B cell (primary cell): ENCODE results near the gene SLCO2B1. TPM values are rescaled to one million over a fixed set of nuclear protein-coding genes. Genes with fewer than 3 reads are reported as not detected.

ENCODE experiments used
- ATAC-seq: fragments of 200-7000 bp; cut with Tn5 transposase; one replicate; pipeline ENCODE4 v1.10.0; 2021; ENCODE audit warnings: low read depth, mild to moderate bottlenecking, moderate number of reproducible peaks, moderate library complexity
- CTCF ChIA-PET: fragments of 350-600 bp; sonication (Branson Sonifier 250); formaldehyde crosslinking; loops from one replicate; lab custom pipeline; 2021; ENCODE audit warnings: antibody characterized with exemption, inconsistent platforms; lab: Charles Lee
- POLR2A ChIA-PET: fragments of 350-600 bp; sonication (Branson Sonifier 250); formaldehyde crosslinking; loops from one replicate; lab custom pipeline; 2021; ENCODE audit warnings: antibody characterized with exemption; lab: Charles Lee
- DNase-seq: peaks from one replicate; pipeline ENCODE4 v3.0.0; 2013
- H2AFZ ChIP-seq: 2 replicates; pipeline ENCODE4 v1.6.1; 2012; ENCODE audit warnings: mild to moderate bottlenecking, low read depth, low read length; ENCODE audit not compliant: insufficient read depth, poor library complexity, severe bottlenecking
- H3K27ac ChIP-seq, 2 donors: 1 replicate in 1 of 2; 2 replicates in 1 of 2; pipeline ENCODE4 v1.5.1; 2012 to 2013; ENCODE audit warnings: low read length in 2 of 2, mild to moderate bottlenecking in 2 of 2, moderate library complexity in 1 of 2
- H3K27me3 ChIP-seq, 4 experiments: fragments of 200-600 bp in 1 of 4; sonication (generic) in 1 of 4; replicated peaks in 1 of 4; 1 replicate in 2 of 4; 2 replicates in 2 of 4; pipeline versions ENCODE4 v1.6.1 to v1.7.0; 2013 to 2016; ENCODE audit warnings: low read length in 3 of 4, mild to moderate bottlenecking in 2 of 4, mixed read lengths in 1 of 4, moderate library complexity in 1 of 4; ENCODE audit not compliant: insufficient read depth in 4 of 4, control insufficient read depth in 3 of 4; ENCODE audit errors: control extremely low read depth in 1 of 4
- H3K36me3 ChIP-seq, 2 experiments: replicated peaks in 1 of 2; 1 replicate in 1 of 2; 2 replicates in 1 of 2; pipeline versions ENCODE4 v1.6.1 to v1.7.1; 2013; ENCODE audit warnings: low read length in 1 of 2; ENCODE audit not compliant: insufficient read depth in 2 of 2, control insufficient read depth in 1 of 2; ENCODE audit errors: control extremely low read depth in 1 of 2, extremely low read depth in 1 of 2
- H3K4me1 ChIP-seq, 2 donors: fragments of 200-600 bp in 1 of 2; sonication (generic) in 1 of 2; 1 replicate in 1 of 2; 2 replicates in 1 of 2; pipeline versions ENCODE4 v1.5.1 to v1.6.1; 2013 to 2017; ENCODE audit warnings: low read length in 2 of 2; ENCODE audit not compliant: control insufficient read depth in 2 of 2, insufficient read depth in 2 of 2
- H3K4me2 ChIP-seq: replicated peaks from 2 replicates; pipeline ENCODE3; 2012; ENCODE audit warnings: mild to moderate bottlenecking, low read depth, low read length; ENCODE audit not compliant: poor library complexity, severe bottlenecking
- H3K4me3 ChIP-seq, 5 experiments: fragments of 200-600 bp in 1 of 5; sonication (generic) in 1 of 5; 1 replicate in 3 of 5; 2 replicates in 2 of 5; pipeline versions ENCODE4 v1.5.1 to v1.7.0; 2011 to 2016; ENCODE audit warnings: low read length in 4 of 5, mild to moderate bottlenecking in 4 of 5, low read depth in 2 of 5, control low read depth in 1 of 5, moderate library complexity in 1 of 5; ENCODE audit not compliant: insufficient read depth in 1 of 5; ENCODE audit errors: control extremely low read depth in 1 of 5, extremely low read depth in 1 of 5
- H3K79me2 ChIP-seq: fragments of 200-600 bp; sonication (generic); one replicate; pipeline ENCODE4 v1.6.0; 2016; ENCODE audit warnings: low read length; ENCODE audit not compliant: control insufficient read depth, insufficient read depth
- H3K9ac ChIP-seq: fragments of 200-600 bp; sonication (generic); 2 replicates; pipeline ENCODE4 v1.6.1; 2017; ENCODE audit warnings: mild to moderate bottlenecking, low read length, moderate library complexity
- H3K9me3 ChIP-seq, 3 donors: one replicate each; pipeline versions ENCODE4 v1.6.1 to v1.7.1; 2013; ENCODE audit warnings: low read length in 2 of 3; ENCODE audit not compliant: control insufficient read depth in 2 of 3, insufficient read depth in 1 of 3; ENCODE audit errors: control extremely low read depth in 1 of 3
- H4K20me1 ChIP-seq: 2 replicates; pipeline ENCODE4 v1.6.0; 2012; ENCODE audit warnings: mild to moderate bottlenecking, low read length; ENCODE audit not compliant: insufficient read depth, control insufficient read depth, poor library complexity, severe bottlenecking
- H3K27ac Mint-ChIP-seq: one replicate; pipeline ENCODE4 v1.8.0; 2021; ENCODE audit warnings: mixed read lengths
- H3K27me3 Mint-ChIP-seq: one replicate; pipeline ENCODE4 v1.8.0; 2021; ENCODE audit warnings: mixed read lengths
- H3K4me1 Mint-ChIP-seq: one replicate; pipeline ENCODE4 v1.8.0; 2021; ENCODE audit warnings: mixed read lengths
- H3K4me3 Mint-ChIP-seq: one replicate; pipeline ENCODE4 v1.8.0; 2021; ENCODE audit warnings: mixed read lengths
- H3K9me3 Mint-ChIP-seq: one replicate; pipeline ENCODE4 v1.8.0; 2022; ENCODE audit warnings: mixed read lengths; ENCODE audit not compliant: insufficient read depth
- CTCF ChIP-seq: fragments of 200-600 bp; IDR thresholded peaks from one replicate; pipeline ENCODE4 v1.8.0; 2022; ENCODE audit warnings: antibody characterized with exemption, mild to moderate bottlenecking
- EZH2 ChIP-seq: IDR thresholded peaks from 2 replicates; pipeline ENCODE4 v1.6.1; 2012; ENCODE audit warnings: borderline replicate concordance, low read depth, mild to moderate bottlenecking, moderate library complexity, low read length; ENCODE audit not compliant: insufficient read depth, poor library complexity, severe bottlenecking
- WGBS: methylation state at CpG from one replicate; pipeline ENCODE4 v1.1.5; 2013; ENCODE audit warnings: missing lambda C conversion rate; ENCODE audit not compliant: insufficient coverage; 5-methylcytosine and 5-hydroxymethylcytosine counted together
- intact Hi-C: fragments of 100-400 bp; cut with micrococcal nuclease; formaldehyde crosslinking; loops from one replicate; pipeline ENCODE4 v1.10.0; 2022
- polyA plus RNA-seq: library from polyadenylated mRNA; depleted of rRNA; stranded (reverse); fragments of >200 nt; gene quantifications from 2 replicates; pipeline ENCODE4 v1.2.3, GENCODE V29; 2012
- total RNA-seq, 2 donors: library from RNA; stranded (reverse); fragments of 120-200 nt in 1 of 2; gene quantifications; 1 replicate in 1 of 2; 2 replicates in 1 of 2; pipeline versions ENCODE4 v1.2.3 to v1.2.4, GENCODE V29; 2013 to 2022

Gene SLCO2B1
- total and polyA plus RNA-seq, 2 donors (not counting 1 experiment from before 2014, with no cell fraction given), result 1.2 TPM; not detected in 1

GRCh38 chr11:75145196-75145971 is 5.5 kb upstream of the SLCO2B1 start:
- Mint-ChIP-seq H3K4me3 (no peak overlapping the region), H3K27me3 (peaks cover 12% of the 10 kb centered on the region), H3K4me1 (peaks cover 18% of the 10 kb centered on the region), H3K27ac (no peak overlapping the region), H3K9me3 (no peaks in the 10 kb centered on the region)
- no peak overlapping the region for H3K9ac ChIP-seq
- no peaks in the 10 kb centered on the region for H4K20me1 ChIP-seq
- CTCF ChIA-PET, result interaction anchor here (0.7 to 11.7 kb wide), 10 partner anchors 8 to 239 kb away, joined by 3 to 284 read pairs (median 4); partner anchors contain the start of gene TPBGL
- no peak overlapping the region for H3K4me3 ChIP-seq
- peaks cover 8 to 16% of the 10 kb centered on the region in 2 donors for H3K4me1 ChIP-seq
- H3K9me3 ChIP-seq, result no peaks in the 10 kb centered on the region
- H3K79me2 ChIP-seq, result no peaks in the 10 kb centered on the region
- H3K4me2 ChIP-seq, result no peak overlapping the region
- POLR2A ChIA-PET, result interaction anchor here (0.6 kb wide), 2 partner anchors 92 to 1089 kb away, joined by 3 to 4 read pairs; no protein-coding TSS in a partner anchor
- TF ChIP-seq EZH2 (no peak), CTCF (no peak)
- H3K27ac ChIP-seq, result no peak overlapping the region
- no peak for ATAC-seq
- H2AFZ ChIP-seq, result no peak overlapping the region
- DNase-seq, result no peak
- H3K36me3 ChIP-seq, result no peaks in the 10 kb centered on the region
- intact Hi-C loops, result no loop called here
- 94% methylated on average over 7 of the region's 9 CpGs for WGBS
- H3K27me3 ChIP-seq, result no peaks in the 10 kb centered on the region

GRCh38 chr11:75145972-75146519 is 4.9 kb upstream of the SLCO2B1 start:
- Mint-ChIP-seq H3K27me3 (peaks cover 14% of the 10 kb centered on the region), H3K27ac (no peak overlapping the region)
- intact Hi-C loops, result no loop called here

More at GRCh38 chr11:75145972-75146519, 4.9 kb upstream of the SLCO2B1 start:
- Histone ChIP-seq H4K20me1 (no peaks in the 10 kb centered on the region), H3K4me3 (no peak overlapping the region), H3K9ac (no peak overlapping the region), H3K4me2 (no peak overlapping the region), H3K27me3 (no peaks in the 10 kb centered on the region), H2AFZ (no peak overlapping the region), H3K4me1 (peaks cover 8 to 11% of the 10 kb centered on the region in 2 donors), H3K79me2 (no peaks in the 10 kb centered on the region), H3K9me3 (no peaks in the 10 kb centered on the region), H3K36me3 (no peaks in the 10 kb centered on the region), H3K27ac (no peak overlapping the region)
- DNase-seq (no peak), ATAC-seq (no peak)
- ChIA-PET POLR2A (no interaction called here), CTCF (interaction anchor here (0.7 to 11.7 kb wide), 11 partner anchors 8 to 1692 kb away, joined by 3 to 284 read pairs (median 4); partner anchors contain the start of gene TPBGL)
- H3K4me3 Mint-ChIP-seq, result no peak overlapping the region
- H3K4me1 Mint-ChIP-seq, result peaks cover 14% of the 10 kb centered on the region
- TF ChIP-seq CTCF (no peak), EZH2 (no peak)
- no peaks in the 10 kb centered on the region for H3K9me3 Mint-ChIP-seq
- WGBS, result 88% methylated on average over 1 of the region's 6 CpGs
